HL-60 (cell line): ENCODE measurements around the gene TEX35.

Source experiments
- GABPA ChIP-seq: IDR thresholded peaks from 2 replicates; pipeline ENCODE4 v1.6.1; 2012; ENCODE audit warnings: low read depth
- POLR2AphosphoS5 ChIP-seq: IDR thresholded peaks from 2 replicates; pipeline ENCODE4 v1.6.1; 2012; ENCODE audit warnings: low read depth
- REST ChIP-seq: IDR thresholded peaks from 2 replicates; pipeline ENCODE4 v1.6.1; 2012; ENCODE audit warnings: low read depth; ENCODE audit not compliant: insufficient replicate concordance
- SPI1 ChIP-seq: IDR thresholded peaks from 2 replicates; pipeline ENCODE4 v1.6.1; 2012; ENCODE audit warnings: low read depth, mild to moderate bottlenecking, borderline replicate concordance
- TF ChIP-seq, protein P1 (sequence below): IDR thresholded peaks from one replicate; pipeline ENCODE4 v1.5.1; 2011; ENCODE audit warnings: low read length, control low read depth, inconsistent platforms; ENCODE audit not compliant: insufficient read depth

- TF ChIP-seq, protein P1, sequence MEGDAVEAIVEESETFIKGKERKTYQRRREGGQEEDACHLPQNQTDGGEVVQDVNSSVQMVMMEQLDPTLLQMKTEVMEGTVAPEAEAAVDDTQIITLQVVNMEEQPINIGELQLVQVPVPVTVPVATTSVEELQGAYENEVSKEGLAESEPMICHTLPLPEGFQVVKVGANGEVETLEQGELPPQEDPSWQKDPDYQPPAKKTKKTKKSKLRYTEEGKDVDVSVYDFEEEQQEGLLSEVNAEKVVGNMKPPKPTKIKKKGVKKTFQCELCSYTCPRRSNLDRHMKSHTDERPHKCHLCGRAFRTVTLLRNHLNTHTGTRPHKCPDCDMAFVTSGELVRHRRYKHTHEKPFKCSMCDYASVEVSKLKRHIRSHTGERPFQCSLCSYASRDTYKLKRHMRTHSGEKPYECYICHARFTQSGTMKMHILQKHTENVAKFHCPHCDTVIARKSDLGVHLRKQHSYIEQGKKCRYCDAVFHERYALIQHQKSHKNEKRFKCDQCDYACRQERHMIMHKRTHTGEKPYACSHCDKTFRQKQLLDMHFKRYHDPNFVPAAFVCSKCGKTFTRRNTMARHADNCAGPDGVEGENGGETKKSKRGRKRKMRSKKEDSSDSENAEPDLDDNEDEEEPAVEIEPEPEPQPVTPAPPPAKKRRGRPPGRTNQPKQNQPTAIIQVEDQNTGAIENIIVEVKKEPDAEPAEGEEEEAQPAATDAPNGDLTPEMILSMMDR, result no peak
- no peak for TF ChIP-seq REST
- TF ChIP-seq GABPA, result no peak
- no peak for TF ChIP-seq POLR2AphosphoS5
- TF ChIP-seq SPI1, result no peak
These were observed 42.4 kb upstream of the TEX35 start for GRCh38 chr1:178470411-178470960.
